Stimulated activated CD8-positive, alpha-beta memory T cell treated with anti-CD3 and anti-CD28 coated beads, Interleukin-7, amount 100 ng/mL, for 24 hours (primary cell): Measurements from ENCODE around the gene COL23A1.

Experiments used
- DNase-seq: peaks from one replicate; pipeline ENCODE4 v3.0.0-alpha.2; 2020; ENCODE audit warnings: low read depth

The COL23A1 gene

DNA sequence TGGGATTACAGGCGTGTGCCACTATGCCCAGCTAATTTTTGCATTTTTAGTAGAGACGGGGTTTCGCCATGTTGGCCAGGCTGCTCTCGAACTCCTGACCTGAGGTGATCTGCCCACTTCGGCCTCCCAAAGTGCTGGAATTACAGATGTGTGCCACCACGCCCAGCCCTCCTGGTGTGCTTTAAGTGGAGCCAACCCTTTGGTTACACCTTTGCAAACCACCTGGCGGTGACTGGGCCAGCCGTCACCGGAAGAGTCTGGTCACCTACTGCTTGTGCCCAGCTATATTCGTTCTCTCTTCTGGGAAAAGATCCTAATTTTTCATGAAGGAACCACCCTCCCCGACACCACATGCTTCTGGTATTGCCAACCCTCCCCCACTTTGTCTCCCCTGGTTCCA lies 35.9 kb downstream of the COL23A1 start:
- DNase-seq = no peak

DNA sequence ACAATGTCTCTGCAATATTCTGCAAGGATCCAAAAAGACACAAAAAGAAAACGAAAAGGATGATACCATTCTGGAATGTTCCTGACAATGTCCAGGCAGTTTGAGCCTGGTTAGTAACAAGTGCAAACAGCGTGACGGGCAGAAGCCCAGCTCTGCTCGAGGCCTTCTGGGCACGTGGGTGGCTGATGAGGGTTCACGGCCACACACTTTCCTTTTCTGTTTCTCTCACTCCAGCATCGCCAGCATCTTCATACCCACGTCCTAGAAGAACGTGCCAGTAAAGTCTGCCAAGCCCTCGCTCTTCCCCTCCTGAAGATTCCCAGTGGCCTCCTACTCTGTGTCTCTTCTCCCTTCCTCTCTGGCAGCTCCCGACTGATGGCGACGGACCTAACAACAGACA lies 36.7 kb downstream of the COL23A1 start:
- DNase-seq = no peak

DNA sequence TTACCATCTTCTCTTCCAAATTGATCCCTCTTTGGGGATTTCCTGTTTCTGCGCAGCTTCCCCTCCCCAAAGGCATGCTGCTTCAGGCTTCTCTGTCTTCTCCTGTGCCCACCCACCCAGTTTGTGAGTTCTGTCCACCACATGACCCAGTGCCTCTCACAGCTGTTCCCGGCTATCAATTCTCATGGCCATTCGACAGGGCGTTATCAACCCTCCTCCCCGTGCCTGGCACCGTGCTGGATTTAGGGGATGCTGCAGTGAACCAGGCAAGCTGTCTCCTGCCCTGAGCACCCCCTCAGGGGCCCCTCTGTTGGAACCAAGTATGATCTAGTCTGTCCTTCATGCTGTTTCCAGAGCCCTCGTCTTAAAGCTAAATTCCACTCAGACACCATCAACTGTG lies 38.7 kb downstream of the COL23A1 start:
- no peak for DNase-seq

DNA sequence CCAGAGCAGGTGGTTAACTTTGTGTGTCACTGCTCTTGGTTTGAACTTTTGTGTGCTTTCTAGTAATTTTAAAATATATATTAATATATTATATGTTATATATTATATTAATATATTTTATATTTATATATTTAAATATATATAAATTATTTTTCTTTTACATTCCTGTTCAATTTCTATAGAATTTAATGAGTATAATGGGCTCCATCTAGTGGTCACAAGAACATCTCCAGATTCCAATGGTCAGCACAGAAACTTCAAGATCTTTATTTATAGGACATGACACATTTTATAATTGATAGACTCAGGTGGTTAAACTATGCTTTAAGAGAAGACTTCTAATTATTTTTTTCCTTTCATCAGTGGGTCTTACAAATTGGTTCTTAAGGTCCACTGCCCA lies 39.1 kb downstream of the COL23A1 start:
- DNase-seq = no peak

DNA sequence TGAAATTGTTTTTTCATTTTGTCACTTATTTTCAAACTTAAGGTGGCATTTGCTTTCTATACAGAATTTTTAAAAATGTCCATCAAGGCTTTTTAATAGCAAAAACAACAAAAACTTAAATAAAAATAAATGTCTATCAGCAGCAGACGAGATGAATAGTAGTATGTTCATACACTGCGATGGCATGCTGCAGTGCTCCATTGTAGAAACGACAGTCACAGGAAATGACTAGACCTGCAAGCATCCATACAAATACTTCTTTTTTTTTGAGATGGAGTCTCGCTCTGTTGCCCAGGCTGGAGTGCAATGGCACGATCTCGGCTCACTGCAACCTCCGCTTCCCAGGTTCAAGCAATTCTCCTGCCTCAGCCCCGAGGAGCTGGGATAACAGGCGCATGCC lies 41.4 kb downstream of the COL23A1 start:
- DNase-seq = no peak

DNA sequence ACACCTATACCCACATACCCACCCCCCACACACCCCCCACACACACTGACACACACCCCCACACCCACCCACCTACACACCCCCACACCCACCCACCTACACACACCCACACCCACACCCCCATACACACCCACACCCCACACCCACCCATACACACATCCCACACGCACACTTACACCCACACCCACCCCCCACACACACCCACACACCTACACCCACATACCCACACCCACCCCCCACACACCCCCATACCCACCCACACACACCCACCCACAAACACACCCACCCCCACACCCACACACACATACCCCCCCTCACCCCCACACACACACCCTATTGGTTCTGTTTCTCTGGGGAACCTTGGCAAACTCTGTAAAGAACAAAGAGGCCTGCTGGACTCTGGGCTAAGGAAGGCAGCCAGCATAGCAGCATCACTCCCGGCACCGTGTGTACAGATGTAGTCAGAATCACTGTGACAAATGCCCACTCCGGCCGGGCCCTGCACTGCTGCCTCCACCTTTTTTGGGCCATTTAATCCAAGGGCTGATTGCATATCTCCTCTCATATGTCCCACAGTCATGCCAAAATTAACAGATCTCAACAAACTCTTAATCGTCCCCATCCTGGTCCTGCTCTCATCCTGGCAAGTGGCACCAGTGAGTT lies 42.3 kb downstream of the COL23A1 start:
- DNase-seq = no peak

DNA sequence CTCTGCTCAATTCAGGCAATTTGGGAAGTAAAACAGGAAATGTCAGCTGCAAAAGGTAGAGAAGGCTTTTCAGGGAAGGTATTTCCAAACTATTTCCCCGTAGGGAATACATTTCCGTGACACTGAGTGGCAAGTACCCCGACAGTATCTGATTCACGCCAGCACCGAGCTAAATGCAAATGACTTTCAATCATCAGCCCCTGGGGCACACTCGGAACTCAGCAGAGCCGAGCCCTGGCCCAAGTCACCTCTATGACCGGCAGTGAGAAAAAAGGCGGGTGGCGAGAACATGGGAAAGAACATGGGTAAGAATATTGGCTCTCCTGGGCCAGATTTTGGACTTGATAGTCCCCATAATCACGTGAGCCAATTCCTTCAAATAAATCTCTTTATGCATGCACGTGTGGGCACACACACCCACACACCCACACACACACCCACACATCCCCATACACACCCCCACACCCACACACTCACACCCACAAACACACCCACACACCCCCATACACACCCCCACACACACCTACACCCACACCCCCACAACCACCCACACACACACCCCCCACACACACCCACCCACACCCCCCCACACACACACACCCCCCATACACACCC lies 43.0 kb downstream of the COL23A1 start:
- DNase-seq = no peak

DNA sequence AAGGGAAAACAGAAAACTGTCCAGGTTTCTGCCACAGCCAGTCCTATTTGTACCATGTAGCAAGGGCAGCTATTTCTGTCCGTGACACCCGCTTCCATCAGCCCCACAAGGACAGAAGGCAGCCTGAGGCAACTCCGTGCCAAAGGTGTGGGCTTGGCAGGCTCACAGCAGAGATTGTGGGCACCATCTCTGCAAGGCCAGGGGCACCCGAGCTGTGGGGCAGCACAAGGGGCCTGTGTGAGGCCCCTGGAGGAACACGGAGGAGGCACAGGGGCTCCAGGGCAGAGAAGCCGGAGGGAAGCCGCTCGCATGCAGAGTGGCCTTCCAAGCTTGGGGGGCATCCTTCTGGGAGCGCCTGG lies 43.5 kb downstream of the COL23A1 start:
- no peak for DNase-seq

DNA sequence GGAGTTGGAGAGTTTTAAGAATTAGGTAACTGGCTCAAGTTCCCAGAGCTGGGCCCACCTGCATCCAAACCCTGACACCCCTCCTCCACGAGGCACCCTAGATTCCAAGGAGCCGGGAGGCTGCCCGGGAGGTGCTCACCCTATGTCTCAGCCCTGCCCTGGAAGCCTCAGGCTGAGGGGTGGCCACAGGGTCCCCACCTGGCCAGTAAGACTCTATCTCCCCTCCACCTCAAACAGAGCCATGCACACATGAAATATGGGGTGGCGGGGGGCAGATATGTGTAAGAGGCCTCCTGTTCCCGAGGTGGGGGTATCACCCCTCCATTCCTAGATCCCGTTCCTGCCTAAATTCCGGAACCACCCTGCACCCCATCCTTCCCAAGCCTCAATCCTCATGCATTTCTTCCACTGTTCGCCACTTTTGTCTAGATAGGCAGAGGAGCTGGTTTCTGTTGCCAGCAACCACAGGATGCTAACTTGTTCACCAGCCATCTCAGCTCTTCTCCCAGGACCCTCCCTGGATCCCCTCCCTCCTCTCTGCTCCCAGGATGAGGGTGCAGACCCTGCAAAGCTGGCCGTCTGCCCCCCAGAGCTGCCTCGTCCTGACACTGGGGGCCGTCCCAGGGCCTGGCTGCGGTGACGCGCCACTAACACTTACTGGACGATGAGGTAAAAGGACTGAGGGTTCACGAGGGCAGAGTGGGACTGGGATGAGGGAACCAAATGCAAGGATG lies 44.1 kb downstream of the COL23A1 start:
- DNase-seq = no peak

DNA sequence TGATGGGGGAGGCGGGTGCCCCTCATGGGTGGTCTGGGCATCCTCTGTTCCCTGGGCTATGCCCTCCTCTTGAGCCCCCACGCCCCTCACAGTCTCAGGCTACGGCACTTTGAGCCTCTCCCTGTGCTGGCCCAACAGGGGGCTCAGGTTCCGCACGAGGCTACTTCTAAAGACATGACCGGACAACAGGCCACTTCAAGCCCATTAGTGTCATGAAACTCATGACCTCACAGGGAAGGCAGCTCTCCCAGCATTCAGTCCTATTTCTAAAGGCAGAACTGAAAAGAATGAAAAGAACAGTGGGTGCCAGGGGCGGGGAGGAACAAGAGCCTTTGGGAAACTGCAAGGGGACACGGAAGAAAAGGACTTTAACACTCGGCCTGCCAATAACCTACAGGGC lies 45.0 kb downstream of the COL23A1 start:
- DNase-seq = no peak

DNA sequence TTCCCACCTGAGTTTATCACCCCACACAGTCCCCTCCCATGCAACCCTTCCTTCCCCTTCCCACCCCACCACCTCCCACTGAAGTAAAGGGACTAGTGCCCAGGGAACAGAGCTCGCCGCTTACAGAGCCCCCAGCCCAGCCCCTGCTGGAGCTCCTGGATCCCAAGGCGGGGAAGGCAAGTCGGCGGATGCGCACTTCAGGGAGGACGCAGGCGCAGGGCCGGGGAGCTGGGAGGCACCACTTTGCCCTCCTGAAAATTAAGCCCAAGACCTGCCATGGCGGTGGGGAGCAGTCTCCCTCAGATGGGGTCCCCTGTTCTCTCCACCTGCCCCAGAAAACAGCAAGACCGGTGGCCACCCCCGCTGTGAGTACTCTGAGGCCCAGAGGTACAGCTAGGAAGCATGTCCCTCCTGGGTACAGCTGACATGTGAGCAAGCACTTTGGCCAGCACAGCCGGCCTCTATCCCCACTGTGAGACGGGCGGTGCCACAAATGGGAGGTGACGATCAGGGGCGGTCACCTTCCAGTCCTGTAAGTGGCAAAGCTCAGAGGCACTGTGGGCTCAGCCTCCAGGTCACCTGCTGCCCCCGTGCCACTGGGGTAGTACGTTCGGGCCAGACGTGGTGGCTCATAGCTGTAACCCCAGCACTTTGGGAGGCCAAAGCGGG lies 45.9 kb downstream of the COL23A1 start:
- DNase-seq = no peak

DNA sequence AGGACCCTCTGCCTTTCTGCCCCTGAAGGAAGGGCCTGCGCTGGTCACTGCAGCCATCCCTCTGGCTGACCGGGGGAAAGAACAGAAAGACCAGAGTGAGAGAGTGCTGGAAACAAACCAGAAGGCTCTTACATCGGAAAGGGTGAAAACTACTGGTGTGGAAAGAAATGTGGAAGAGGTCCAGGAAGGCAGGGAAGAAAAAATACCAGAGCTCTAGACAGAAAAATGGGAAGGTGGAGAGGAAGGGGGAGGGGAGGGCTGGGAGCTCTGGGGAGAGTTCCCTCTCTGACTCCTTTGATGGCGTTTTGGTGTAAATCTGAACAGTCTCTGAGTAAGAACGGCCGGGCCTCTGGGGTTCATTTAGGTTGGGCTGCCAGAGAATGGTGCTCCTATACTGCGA lies 47.7 kb downstream of the COL23A1 start:
- DNase-seq = no peak

DNA sequence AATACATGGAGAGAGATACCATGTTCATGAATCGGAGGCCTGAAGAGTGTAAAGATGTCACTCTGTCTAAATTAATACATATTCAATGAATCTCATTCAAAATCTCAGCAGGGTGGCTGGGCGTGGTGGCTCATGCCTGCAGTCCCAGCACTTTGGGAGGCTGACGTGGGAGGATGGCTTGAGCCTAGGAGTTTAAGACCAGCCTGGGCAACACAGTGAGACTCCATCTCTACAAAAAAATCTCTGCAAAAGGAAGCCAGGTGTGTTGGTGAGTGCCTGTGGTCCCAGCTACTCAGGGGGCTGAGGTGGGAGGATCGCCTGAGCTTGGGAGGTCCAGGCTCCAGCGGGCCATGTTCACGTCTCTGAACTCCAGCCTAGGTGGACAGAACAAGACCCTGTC lies 49.7 kb downstream of the COL23A1 start:
- DNase-seq = no peak

DNA sequence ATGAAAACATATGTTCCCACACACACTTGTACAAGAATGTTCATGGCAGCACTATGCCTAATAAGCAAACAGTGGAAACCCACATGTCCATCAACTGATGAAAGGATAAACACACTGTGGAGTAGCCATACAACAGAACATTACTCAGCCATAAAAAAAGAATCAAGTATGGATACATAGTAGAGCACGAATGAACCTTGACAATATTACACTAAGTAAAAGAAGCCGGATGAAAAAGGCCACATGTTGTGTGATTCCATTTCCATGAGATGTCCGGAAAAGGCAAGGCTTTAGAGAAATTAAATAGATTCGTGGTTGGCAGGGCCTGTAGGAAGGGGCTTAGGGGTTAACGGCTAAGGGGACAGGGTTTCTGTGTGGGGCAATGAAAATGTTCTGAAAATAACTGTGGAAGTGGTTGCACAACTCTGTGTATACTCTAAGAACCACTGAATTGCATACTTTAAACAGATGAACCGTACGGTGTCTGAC lies 51.4 kb downstream of the COL23A1 start:
- no peak for DNase-seq

DNA sequence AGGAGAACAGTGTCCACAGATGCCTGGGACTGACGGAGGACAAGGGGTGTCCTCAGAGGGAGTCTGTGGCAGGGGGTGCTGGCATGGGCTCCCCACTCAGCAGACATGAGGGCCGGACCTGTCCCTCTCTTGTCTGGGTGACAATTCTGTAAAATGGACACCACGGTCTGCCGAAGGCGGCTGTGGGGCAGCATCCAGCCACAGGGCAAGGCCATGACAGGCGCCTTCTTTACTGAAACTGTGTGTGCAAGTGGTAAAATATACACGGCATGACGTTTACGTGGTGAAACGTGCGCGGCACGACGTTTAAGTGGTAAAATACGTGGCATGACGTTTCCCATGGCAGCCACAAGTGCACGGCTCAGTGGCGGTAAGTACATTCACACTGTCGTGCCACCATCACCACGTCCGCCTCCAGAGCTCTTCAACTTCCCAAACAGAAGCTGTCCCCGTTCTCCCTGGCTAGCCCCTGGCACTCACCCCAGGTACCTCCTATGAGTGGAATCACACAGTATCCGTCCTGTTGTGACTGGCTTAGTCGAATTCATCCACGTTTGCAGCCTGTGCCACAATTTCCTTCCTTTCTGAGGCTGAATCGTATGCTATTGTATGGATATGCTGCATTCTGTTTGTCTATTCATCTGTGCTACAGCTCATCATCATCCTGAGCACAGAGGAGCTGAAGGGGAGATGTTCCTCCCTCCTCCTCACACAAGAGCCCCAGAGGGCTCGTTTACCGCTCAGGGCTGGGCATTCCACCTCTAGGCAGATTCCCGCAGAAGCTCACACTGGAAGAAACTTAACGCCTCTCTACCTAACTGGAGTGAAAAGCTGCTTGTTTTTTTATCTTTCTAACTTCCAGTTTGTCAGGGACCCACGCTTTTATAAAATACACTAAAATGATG lies 52.5 kb downstream of the COL23A1 start:
- DNase-seq = no peak

DNA sequence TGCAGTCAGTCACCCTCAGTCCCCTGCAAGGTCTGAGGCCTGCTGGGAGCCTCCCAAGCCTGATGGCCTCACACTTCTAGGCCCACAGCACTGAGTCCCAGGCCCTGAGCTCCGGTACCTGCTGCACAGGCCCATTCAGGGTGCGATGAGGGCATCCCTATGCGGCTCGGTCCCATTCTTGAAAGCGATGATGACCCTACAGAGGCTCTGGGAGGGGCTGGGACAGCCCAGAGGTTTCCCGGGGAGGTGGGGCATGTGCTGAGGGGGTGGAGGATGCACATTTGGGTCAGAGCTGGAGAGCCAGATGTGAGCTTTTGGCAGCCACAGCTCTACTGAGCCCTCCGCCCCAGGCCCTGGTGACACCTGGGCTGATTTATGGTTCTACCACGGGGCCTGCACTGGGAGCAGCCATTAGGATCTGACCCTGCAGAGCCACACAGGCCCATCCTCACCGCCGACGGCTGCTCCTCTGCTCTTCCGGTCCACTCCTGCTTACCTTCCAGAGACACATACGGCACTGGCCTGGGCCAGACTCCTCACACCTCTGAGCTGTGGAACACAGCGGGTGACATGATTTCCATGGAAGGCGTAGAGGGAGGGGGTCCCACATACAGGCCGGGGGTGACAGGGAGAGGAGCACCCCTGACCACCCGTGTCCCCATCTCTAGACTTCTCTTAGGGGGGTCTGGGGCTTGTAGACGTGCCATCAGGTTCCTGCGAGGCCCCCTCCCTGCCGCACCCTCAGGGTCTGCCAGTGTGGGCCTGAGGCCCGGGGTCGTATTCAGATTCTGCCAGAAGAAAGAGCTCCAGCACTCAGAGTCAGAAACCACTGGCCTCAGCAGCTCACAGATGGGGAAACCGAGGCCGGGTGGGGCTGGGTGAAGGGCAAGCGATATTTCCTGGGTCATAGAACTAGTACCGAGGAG lies 53.4 kb downstream of the COL23A1 start:
- no peak for DNase-seq

DNA sequence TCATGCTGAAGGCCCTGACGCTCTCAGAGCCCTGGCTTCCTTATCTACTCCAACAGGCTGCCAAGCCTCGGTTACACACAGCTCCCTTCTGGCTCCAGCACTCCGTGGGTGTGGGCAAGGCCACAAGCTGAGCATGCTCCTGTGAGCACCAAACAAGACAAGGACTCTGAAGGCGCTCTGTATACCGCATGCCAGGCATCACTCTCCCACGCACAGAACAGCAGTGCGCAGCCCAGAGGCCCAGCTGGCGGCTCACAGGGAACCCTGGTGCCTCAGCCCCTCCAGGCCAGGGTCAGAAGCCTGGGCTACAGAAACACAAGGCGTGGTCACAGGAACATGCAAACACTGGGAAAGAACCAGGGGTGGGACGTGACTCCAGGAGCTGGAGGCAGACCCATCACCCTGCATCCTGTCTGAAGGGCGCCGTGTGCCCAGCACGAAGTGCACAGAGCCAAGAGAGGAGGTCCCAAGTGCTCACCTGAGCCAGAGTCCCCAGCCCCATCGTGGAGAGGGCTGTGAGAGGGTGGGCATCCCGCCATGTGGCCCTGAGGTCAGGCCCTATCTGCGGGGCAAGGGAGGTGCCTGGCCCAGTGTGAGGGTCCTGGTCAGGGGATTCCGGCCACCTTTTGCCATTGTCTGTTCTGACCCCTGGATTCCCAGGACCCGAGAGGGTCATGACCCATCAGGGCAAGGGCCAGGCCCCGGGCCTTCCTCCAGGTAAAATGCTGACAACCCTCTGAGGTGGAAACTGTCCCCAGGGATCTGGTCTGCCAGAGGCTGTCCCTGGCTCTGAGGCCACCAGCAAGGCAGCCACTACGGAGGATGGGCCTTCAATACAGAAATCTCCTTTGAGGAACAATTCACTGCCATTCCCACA lies 54.7 kb downstream of the COL23A1 start:
- DNase-seq = no peak

DNA sequence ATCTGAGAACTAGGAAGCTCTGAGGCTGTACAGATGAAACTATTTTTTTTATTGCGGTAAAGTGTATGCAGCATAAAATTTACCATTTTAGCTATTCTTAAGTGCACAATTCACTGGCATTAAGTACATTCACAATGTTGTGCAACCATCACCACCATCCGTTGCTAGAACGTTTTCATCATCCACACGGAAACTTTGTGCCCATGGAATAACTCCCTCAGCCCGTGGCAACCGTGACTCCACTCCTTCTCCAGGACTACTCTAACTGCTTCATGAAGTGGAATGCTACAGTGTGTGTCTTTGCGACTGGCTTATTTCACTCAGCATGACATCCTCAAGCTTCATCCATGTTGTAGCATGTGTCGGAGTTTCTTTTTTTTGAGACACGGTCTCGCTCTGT lies 57.1 kb downstream of the COL23A1 start:
- DNase-seq = no peak

DNA sequence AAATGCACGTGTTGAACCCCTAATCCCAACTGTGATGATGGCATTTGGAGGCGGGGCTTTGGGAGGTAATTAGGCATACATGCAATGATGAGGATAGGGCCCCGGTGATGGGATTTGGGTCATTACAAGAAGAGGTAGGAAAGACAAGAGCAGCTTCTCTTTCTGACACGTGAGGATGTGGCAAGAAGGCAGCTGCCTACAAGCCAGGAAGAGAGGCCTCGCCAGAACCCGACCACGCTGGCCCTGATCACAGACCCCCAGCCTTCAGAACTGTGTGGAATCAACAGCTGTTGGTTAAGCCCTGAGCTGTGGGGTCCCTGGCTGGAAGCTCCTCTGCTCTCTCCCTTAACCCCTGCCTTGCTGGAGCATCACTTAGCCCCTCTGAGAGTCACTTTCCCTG lies 57.5 kb downstream of the COL23A1 start:
- no peak for DNase-seq

DNA sequence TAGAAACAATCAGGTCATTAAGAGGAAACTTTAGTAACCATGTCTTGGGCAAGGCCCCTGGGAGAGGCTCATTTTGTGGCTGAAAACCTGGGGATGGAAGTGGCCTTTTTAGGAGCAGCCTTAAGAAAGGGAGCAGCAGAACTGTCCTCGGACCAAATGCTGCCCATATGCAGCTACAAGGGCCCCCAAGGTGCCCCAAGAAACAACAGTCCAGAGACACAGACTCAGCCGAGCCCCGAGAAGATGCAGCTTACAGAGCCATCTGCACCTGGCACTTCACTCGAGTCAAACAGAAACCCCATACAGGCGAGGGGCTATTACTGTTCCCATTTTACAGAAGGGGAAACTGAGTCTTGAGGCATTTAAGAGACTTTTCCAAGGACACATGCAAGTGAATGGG lies 58.0 kb downstream of the COL23A1 start:
- no peak for DNase-seq
